Dedifferentiated amniotic fluid mesenchymal stem cell (primary cell): Measurements from ENCODE around the gene GNG7.
"Not testable (repeated sequence)": the region's sequence is repeated elsewhere in the genome, so short reads cannot be mapped to it uniquely, and the experiment has no call there.

Experiments used
- DNase-seq: peaks from one replicate; pipeline ENCODE4 v3.0.0-alpha.2; 2016; ENCODE audit errors: extremely low spot score

GNG7 gene

DNA sequence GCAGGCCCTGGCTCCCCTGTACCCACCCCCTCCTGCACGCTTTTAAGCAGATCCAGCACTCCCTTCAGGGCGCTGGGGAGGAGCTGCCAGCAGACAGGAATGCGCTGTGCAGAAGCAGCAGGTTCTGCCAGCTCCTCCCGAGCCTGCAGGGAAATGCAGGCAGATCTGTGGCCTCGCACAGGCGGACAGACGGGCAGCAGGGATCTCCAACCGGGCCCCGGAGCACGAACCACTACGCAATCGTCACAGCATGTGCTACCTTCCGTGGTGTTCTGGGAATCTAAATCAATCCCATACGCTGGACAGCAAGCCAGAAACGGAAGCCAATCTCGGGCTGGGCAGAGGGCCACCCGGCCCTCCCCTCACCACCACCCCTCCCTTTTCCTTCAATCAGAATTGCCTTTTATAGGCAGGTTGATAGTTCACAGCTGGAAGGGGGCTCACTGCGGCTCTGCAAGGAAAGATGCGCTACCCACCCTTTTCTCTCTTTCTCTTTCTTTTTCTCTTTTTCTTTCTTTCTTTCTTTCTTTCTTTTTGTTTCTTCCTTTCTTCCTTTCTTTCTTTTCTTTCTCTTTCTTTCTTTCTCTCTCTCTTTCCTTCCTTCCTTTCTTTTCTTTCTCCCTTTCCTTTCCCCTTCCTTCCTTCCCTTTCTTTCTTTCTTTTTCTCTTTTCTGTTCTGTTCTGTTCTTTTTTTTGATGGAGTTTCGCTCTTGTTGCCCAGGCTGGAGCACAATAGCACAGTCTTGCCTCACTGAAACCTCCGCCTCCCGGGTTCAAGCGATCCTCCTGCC is 99.9 kb downstream of the GNG7 start:
- peak; percentile 95 for DNase-seq

- DNase-seq, result no peak
Measured at GRCh38 chr19:2600914-2601870, 101.3 kb downstream of the GNG7 start.

GRCh38 chr19:2594319-2594718 is 108.2 kb downstream of the GNG7 start:
- no peak for DNase-seq

DNA sequence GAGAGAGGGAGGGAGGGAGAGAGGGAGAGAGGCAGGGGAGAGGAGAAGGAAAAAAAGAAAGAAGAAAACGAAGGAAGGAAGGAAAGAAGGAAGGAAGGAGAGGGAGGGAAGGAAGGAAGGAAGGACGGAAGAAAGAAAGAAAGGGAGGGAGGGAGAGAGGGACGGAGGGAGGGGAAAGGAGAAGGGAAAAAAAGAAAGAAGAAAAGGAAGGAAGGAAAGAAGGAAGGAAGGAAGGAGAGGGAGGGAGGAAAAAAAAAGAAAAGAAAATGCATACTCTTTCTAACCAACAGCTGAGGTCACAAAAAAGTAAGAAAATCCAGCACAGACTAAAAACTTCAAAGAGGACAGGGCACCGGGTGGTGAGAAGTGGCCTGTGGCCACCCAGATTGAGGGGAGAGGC is 109.7 kb downstream of the GNG7 start:
- DNase-seq, result no peak

DNA sequence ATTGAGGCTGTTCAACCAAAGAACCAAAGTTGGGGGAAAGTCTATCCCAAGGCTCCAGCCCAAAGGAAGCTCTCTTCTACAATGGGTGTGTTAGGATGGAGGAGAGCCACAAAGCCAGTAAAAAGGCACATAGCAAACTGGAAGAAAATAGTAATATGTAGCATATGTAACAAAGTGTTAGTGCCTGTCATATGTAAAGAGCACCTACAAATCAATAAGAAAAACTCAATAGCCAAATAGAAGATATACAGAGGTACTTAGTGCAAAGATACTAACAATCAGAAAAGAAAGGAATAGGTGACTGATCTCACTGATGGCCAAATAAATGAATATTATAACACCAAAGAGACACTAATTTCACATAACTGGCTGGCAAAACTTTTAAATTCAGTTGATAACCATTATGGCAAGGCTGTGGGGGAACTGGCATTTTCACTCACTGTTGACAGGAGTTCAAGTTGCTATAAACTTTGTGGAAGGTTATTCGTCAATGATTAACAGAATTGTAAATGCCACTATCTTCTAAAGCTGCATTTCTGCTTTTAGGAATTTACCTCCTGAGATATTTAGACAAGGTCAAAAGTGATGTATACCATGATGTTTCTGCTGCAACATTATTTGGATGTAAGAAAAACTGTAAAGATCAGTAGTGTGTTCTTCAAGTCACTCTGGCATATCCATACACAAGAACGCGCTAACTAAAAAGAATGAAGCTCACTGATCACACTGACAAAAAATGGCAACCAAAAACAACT is 110.8 kb downstream of the GNG7 start:
- no peak for DNase-seq

GRCh38 chr19:2590630-2591399 is 111.7 kb downstream of the GNG7 start:
- no peak for DNase-seq

- no peak for DNase-seq
Measured at GRCh38 chr19:2589441-2589840, 113.1 kb downstream of the GNG7 start.

- DNase-seq, result no peak
Measured at GRCh38 chr19:2588081-2588777, 114.3 kb downstream of the GNG7 start.

DNA sequence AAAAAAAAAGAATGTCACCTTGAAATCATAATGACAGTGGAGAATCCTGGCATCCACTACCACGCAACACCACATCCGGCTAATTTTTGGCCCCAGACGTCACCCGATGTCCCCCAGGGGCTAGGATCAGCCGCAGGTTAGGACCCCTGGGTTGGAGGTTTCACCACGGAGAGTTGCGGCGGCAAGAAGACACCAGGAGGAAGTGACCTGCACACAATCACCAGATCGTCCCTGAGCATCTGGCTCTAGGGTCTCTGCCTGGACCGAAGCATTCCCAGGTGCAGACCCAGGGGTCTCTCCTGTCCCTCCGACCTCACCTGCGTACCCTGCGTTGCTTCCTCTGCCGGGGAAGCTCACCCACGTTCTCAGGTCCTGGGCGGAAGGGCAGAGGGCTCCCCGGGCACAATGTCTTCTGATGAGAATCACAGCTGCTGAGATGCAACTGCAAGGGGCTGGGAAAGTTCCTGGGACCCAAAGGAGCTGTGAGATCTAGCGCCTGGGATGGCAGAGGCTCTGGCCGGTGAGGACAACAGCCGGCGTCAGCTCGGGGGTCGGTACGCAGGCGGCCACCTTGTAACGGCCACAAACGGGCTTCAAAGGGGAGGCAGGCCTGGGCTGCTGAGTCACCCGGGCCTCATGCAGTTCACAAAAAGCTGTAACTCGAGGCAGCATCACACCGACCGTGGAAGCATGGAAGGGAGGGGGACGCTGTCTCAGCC is 115.3 kb downstream of the GNG7 start:
- no peak for DNase-seq

GRCh38 chr19:2586196-2586595 is 116.3 kb downstream of the GNG7 start:
- DNase-seq, result no peak

DNA sequence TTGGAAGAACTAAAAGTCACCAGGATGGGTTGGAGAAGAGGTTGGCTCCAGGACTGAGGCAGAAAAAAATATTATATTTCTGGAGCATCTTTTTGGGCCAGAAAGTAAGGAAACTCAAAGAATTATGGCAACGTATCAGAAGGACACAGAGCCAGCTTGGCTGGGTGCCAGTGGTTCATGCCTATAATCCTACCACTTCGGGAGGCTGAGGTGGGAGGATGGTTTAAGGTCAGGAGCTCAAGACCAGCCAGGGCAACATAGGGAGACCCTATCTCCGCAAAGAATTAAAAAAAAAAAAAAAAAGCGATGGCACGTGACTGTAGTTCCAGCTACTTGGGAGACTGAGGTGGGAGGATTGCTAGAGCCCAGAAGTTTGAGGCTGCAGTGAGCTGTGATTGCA is 118.5 kb downstream of the GNG7 start:
- no peak for DNase-seq

DNA sequence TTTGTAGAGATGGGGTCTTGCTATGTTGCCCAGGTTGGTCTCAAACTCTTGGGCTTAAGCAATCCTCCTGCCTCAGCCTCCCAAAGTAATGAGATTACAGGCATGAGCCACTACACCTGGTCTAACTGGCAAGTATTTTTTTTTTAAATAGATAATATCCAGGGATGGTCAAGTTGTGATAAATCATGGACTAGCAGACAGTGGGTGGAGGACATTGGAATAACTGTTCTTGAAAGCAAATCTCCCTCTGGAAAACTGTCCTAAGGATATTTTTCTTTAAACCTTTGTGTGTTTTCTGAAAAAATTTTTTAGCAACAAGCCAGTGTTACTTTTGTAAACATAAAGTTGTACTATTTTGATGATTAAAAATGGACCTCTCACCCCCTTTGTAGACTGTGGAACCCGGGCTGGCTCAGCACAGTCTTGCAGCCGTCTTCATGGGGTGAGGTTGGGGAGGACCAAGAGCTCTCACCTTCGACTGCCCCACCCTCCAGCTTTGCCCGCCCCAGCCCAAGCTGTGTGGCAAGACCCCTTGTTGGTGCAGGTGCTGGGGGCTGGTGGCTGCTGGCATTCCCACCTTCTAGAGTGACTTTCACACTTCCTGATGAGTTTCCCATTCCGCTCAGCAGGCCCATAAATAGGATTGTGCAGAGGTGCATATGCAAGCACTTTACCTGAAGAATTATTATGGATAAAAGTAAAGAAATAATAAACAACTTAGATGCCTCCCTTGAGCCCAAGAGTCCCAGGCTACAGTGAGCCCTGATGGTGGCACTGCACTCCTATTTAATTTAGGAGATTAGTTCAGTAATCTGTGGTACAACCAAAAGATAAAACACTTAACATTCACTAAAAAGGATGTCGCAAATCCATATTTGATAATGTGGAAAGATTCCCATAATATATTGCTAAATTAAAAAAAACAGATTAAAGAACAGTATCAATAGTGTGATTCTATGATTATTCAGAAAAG is 119.2 kb downstream of the GNG7 start:
- no peak for DNase-seq

DNA sequence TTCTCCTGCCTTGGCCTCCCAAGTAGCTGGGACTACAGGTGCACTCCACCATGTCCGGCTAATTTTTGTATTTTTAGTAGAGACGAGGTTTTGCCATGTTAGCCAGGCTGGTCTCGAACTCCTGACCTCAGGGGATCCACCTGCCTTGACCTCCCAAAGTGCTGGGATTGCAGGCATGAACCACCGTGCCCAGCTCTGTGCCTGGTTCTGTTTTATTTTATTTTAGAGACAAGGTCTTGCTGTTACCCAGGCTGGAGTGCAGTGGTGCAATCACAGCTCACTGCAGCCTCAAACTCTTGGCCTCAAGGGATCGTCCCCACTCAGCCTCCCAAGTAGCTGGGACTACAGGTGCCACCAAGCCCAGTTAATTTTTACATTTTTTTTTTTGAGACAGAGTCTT is 122.1 kb downstream of the GNG7 start:
- DNase-seq, result not testable (repeated sequence)

DNA sequence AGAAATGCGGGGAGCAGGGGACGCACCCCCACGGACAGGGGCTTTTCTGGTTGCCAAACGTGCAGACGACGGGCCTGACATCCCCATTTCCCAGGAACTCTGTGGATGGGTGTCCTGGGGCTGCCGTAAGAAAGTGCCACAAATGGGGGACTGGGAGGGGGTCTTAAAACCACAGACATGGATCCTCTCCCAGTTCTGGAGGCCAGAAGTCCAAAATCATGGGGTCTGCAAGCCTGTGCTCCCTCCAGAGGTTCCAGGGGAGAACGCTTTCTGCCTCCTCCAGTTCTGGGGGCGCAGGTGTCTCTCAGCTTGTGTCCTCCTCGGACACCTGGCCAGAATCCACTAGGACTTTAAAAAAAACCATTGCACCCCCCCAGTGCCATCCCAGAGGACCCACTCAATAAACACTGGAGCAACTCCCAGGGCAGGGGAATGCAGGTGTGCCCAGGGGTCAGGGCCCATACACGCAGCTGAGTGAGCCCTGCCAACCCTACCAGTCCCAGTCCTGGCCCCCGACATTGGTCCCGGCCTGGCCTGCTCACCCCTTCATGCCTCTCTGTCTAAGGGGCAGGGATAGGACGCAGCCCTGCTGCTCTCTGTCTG is 122.7 kb downstream of the GNG7 start:
- DNase-seq, result no peak

DNA sequence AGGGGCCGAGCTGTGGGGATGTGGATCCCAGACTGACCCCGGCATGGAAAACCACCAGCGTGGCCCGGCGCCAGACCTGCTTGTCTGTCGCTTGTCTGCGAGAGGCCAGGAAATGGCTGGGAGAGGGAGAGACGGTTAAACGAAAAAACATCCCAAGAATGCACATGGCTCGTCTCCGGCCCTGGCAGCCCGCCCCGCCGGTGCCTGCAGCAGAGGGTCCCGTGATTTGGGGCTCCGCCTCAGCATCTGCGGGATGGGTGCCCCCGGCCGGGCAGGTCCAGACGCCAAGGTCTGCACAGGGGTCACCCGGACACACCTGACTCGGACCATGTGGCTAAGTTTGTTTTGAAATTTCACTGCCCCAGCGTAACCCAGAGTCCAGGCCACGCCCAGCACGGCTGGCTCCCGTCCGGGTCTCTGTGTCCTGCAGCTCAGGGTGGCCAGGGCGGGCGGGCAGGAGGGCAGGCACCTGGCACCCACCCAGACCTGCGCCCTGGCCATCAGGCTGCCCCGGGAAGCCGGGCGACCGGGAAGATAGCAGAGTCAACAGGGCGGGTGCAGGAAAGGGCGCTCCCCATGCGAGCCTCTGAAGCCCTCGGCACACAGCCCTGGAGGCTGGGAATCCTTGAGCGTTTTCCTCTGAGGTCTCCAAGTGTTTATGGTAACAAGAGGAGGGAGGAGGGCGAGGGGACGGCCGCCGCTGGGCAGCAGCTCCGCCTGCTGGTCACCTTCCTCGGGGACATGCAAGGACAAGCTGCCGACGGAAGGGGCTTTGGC is 123.4 kb downstream of the GNG7 start:
- DNase-seq, result peak; percentile 88

DNA sequence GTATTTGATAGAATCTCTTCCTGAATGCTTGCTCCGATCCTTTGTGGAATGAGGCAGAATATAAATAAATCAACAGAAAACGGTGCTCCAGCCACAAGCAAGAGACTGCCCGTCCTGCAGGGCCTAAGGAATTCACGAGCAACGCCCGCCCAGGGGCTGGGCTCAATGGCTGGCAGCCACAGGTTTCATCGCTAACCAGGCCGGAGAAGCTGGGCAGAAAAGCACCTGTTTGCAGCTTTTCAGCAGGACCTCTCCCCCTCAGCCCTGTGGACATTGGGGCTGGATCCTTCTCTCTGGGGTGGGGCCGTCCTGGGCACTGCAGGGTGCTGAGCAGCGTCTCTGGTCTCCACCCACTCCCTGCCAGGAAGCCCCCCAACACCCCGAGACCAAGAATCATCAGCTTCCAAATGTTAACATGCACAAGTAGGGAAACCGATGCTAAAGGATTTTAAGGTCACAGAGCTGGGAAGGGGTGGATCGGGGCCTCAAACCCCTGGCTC is 124.1 kb downstream of the GNG7 start:
- DNase-seq, result peak; percentile 41

GRCh38 chr19:2577722-2578335 is 124.7 kb downstream of the GNG7 start:
- DNase-seq, result no peak
